GM12878 (cell line): ENCODE measurements around the gene HDAC9. TPM values are rescaled to one million over a fixed set of nuclear protein-coding genes. Genes with fewer than 3 reads are reported as not detected.

Source experiments
- ATAC-seq: fragments of 200-7000 bp; cut with Tn5 transposase; 3 replicates; pipeline ENCODE4 v1.9.1; 2020; ENCODE audit warnings: mild to moderate bottlenecking, moderate library complexity
- BruUV-seq: library from RNA; stranded (reverse); fragments of 400-500 nt; replicated peaks from 2 replicates; lab custom pipeline; 2021; lab: Mats Ljungman, UMichigan
- CTCF ChIA-PET: fragments of 300-600 bp; sonication (Branson Sonifier 250); formaldehyde crosslinking; extraction: SDS; loops from one replicate; lab custom pipeline; 2021; ENCODE audit warnings: inconsistent platforms; lab: Yijun Ruan, JAX
- POLR2A ChIA-PET: fragments of 350-600 bp; formaldehyde crosslinking; extraction: SDS; loops from one replicate; lab custom pipeline; 2021; ENCODE audit warnings: inconsistent platforms; lab: Charles Lee
- RAD21 ChIA-PET: fragments of 300-600 bp; sonication (Branson Sonifier 250); formaldehyde crosslinking; loops from one replicate; lab custom pipeline; 2023; ENCODE audit warnings: antibody characterized with exemption; ENCODE audit not compliant: unreplicated experiment; lab: Charles Lee
- SMC1A ChIA-PET: fragments of 300-600 bp; sonication (Branson Sonifier 250); formaldehyde crosslinking; loops from one replicate; lab custom pipeline; 2023; ENCODE audit not compliant: unreplicated experiment, uncharacterized antibody; lab: Charles Lee
- DNase-seq: peaks from one replicate; pipeline ENCODE4 v3.0.0-alpha.2; 2011; ENCODE audit warnings: low read depth, low spot score
- FAIRE-seq: peaks from 3 replicates; lab custom pipeline; 2011; peaks lifted over from hg19 to GRCh38; lab: Jason Lieb, UNC
- H2AFZ ChIP-seq: 2 replicates; pipeline ENCODE4 v1.6.0; 2011; ENCODE audit warnings: low read depth, low read length, control low read depth; ENCODE audit not compliant: control insufficient read depth
- H3K27ac ChIP-seq: 2 replicates; pipeline ENCODE4 v1.5.1; 2011; ENCODE audit warnings: control low read depth; ENCODE audit not compliant: control insufficient read depth, insufficient read depth
- H3K27me3 ChIP-seq, 2 experiments: replicated peaks in 1 of 2; 2 replicates each; pipeline versions ENCODE4 v1.6.0 to v1.6.1; 2011; ENCODE audit warnings: low read length in 1 of 2; ENCODE audit not compliant: control insufficient read depth in 2 of 2, insufficient read depth in 2 of 2
- H3K36me3 ChIP-seq, 2 experiments: 2 replicates each; pipeline ENCODE4 v1.5.1; 2011; ENCODE audit warnings: low read length in 1 of 2; ENCODE audit not compliant: control insufficient read depth in 2 of 2, insufficient read depth in 2 of 2
- H3K4me1 ChIP-seq: 2 replicates; pipeline ENCODE4 v1.6.1; 2011; ENCODE audit warnings: mild to moderate bottlenecking, low read length, moderate library complexity, mixed read lengths; ENCODE audit not compliant: control insufficient read depth, insufficient read depth
- H3K4me2 ChIP-seq: 2 replicates; pipeline ENCODE4 v1.6.0; 2011; ENCODE audit warnings: control low read depth; ENCODE audit not compliant: control insufficient read depth, insufficient read depth
- H3K4me3 ChIP-seq: fragments of 200-600 bp; sonication (generic); 2 replicates; pipeline ENCODE4 v1.5.1; 2016
- H3K79me2 ChIP-seq: 2 replicates; pipeline ENCODE4 v1.6.0; 2011; ENCODE audit warnings: low read length; ENCODE audit not compliant: control insufficient read depth, insufficient read depth
- H3K9ac ChIP-seq: 2 replicates; pipeline ENCODE4 v1.8.0; 2011; ENCODE audit warnings: low read length, control low read depth, mixed read lengths; ENCODE audit not compliant: control insufficient read depth, insufficient read depth
- H3K9me3 ChIP-seq: replicated peaks from 3 replicates; pipeline ENCODE4 v1.5.1; 2011; ENCODE audit warnings: mild to moderate bottlenecking, low read length; ENCODE audit not compliant: control insufficient read depth, insufficient read depth
- H4K20me1 ChIP-seq: 2 replicates; pipeline ENCODE4 v1.6.0; 2011; ENCODE audit not compliant: control insufficient read depth, insufficient read depth
- IKZF2 ChIP-seq, 2 experiments: fragments of 450-650 bp; IDR thresholded peaks; 2 replicates each; pipeline ENCODE4 v1.6.1; 2017; ENCODE audit warnings: mild to moderate bottlenecking in 2 of 2, moderate library complexity in 2 of 2
- KAT2A ChIP-seq: conservative IDR thresholded peaks from 2 replicates; pipeline ENCODE4 v1.6.1; 2011; ENCODE audit warnings: low read depth, low read length; ENCODE audit not compliant: control insufficient read depth
- MYB ChIP-seq: fragments of 150-350 bp; IDR thresholded peaks from 2 replicates; pipeline ENCODE4 v1.6.1; 2014; ENCODE audit warnings: mild to moderate bottlenecking, low read depth, low read length, borderline replicate concordance
- NFYB ChIP-seq: IDR thresholded peaks from 2 replicates; pipeline ENCODE4 v1.6.1; 2011; ENCODE audit warnings: low read depth, mild to moderate bottlenecking, low read length, improper control_type of control experiment, moderate library complexity; ENCODE audit not compliant: insufficient read depth
- POLR2AphosphoS5 ChIP-seq: IDR thresholded peaks from 2 replicates; pipeline ENCODE4 v1.6.1; 2011; ENCODE audit warnings: mild to moderate bottlenecking, low read length, inconsistent platforms
- SRF ChIP-seq, 2 experiments: IDR thresholded peaks; 2 replicates each; pipeline ENCODE4 v1.6.1; 2011; ENCODE audit warnings: low read depth in 2 of 2, low read length in 2 of 2, mild to moderate bottlenecking in 1 of 2, moderate library complexity in 1 of 2
- STAT1 ChIP-seq: fragments of 450-650 bp; conservative IDR thresholded peaks from 2 replicates; pipeline ENCODE4 v1.6.1; 2014; ENCODE audit warnings: antibody characterized with exemption, mild to moderate bottlenecking
- ZNF217 ChIP-seq: fragments of 450-650 bp; IDR thresholded peaks from 2 replicates; pipeline ENCODE4 v1.6.1; 2017; ENCODE audit warnings: antibody characterized with exemption, mild to moderate bottlenecking
- WGBS: methylation state at CpG from one replicate; pipeline ENCODE4 v1.1.6; 2016; ENCODE audit warnings: low lambda C conversion rate; ENCODE audit not compliant: insufficient replicate concordance, insufficient coverage; ENCODE audit errors: missing lambda C conversion rate; 5-methylcytosine and 5-hydroxymethylcytosine counted together
- in situ Hi-C: fragments of 300-500 bp; cut with MboI; formaldehyde crosslinking; loops from 9 replicates; pipeline ENCODE4 v1.14.3; 2018; ENCODE audit warnings: mixed read lengths
- intact Hi-C: fragments of 100-400 bp; cut with micrococcal nuclease; formaldehyde crosslinking; loops from one replicate; pipeline ENCODE4 v1.14.2; 2022; ENCODE audit not compliant: unreplicated experiment
- polyA plus RNA-seq, 11 experiments: library from polyadenylated mRNA; depleted of rRNA in 4 of 11; unstranded in 6 of 11; stranded (reverse) in 5 of 11; fragments of >200 nt; fragmentation: Nextera tagmentation in 4 of 11; fragmentation: Illumina TruSeq in 1 of 11; extraction: Ambion mirVana in 4 of 11; extraction: Trizol in 1 of 11; gene quantifications; 1 replicate in 1 of 11; 2 replicates in 10 of 11; pipeline versions ENCODE4 v1.2.1 to v1.2.3, GENCODE V29; 2011 to 2016; ENCODE audit warnings: inconsistent platforms in 2 of 11, missing spikeins in 2 of 11, low read depth in 1 of 11
- total RNA-seq, 4 experiments: library from RNA; depleted of rRNA in 3 of 4; stranded (reverse); fragments of >200 nt in 3 of 4; fragmentation: Illumina TruSeq in 1 of 4; extraction: Trizol in 1 of 4; gene quantifications; 2 replicates each; pipeline versions ENCODE4 v1.2.1 to v1.2.3, GENCODE V29; 2013 to 2021
- TF ChIP-seq, protein P1 (sequence below): fragments of 150-350 bp; IDR thresholded peaks from 2 replicates; pipeline ENCODE4 v1.6.1; 2014; ENCODE audit warnings: mild to moderate bottlenecking, low read depth, low read length
- TF ChIP-seq, protein P2 (sequence below): IDR thresholded peaks from 2 replicates; pipeline ENCODE4 v1.6.1; 2012; ENCODE audit warnings: low read depth, low read length, improper control_type of control experiment
- TF ChIP-seq, protein P3 (sequence below): fragments of 450-650 bp; IDR thresholded peaks from 2 replicates; pipeline ENCODE4 v1.6.1; 2017; ENCODE audit warnings: mild to moderate bottlenecking
- TF ChIP-seq, protein P4 (sequence below): IDR thresholded peaks from 2 replicates; pipeline ENCODE4 v1.6.1; 2011; ENCODE audit warnings: low read depth, mild to moderate bottlenecking, low read length, moderate library complexity, borderline replicate concordance; ENCODE audit errors: extremely low read depth
- TF ChIP-seq, protein P5 (sequence below): fragments of 450-650 bp; IDR thresholded peaks from 2 replicates; pipeline ENCODE4 v1.6.1; 2018; ENCODE audit warnings: borderline replicate concordance, mild to moderate bottlenecking; ENCODE audit not compliant: partially characterized antibody
- TF ChIP-seq, protein P6 (sequence below): fragments of 450-650 bp; IDR thresholded peaks from 2 replicates; pipeline ENCODE4 v1.6.1; 2014; ENCODE audit warnings: mild to moderate bottlenecking

HDAC9 gene
- total and polyA plus RNA-seq, 10 of the 15 experiments (the other 5 are each of a cell fraction or from before 2014, with no cell fraction given) = 0.73 to 12.8 (median 0.92) TPM

DNA sequence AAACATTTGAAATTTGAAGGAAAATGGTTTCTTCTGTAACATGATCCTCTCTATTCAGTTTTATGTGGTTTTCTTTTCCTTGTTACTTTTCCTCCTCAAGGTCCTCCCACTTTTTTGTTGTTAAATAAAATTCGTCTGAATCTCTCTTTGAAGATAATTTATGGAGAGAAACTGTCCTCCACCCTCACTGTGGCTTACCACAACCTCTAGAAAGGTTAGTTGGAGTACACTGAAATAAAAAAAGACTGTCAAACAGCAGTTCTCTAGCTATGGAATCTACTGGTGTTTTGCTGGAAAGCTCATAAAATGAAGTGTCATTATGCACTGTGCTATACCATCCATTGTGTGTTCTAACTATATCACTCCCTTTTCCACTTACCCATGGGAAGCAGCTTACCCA, 189.4 kb downstream of the HDAC9 start:
- Histone ChIP-seq H3K79me2 (no peaks in the 10 kb centered on the region), H3K4me3 (no peak overlapping the region), H3K9me3 (no peaks in the 10 kb centered on the region), H3K4me1 (no peaks in the 10 kb centered on the region), H4K20me1 (no peaks in the 10 kb centered on the region), H3K27me3 (no peaks in the 10 kb centered on the region), H2AFZ (no peak overlapping the region), H3K4me2 (no peak overlapping the region), H3K36me3 (no peaks in the 10 kb centered on the region), H3K9ac (no peak overlapping the region), H3K27ac (no peak overlapping the region)
- POLR2A ChIA-PET = no interaction called here
- SMC1A ChIA-PET = interaction anchor here (0.6 to 1.0 kb wide), 2 partner anchors 165 to 464 kb away, joined by 3 read pairs; no protein-coding TSS in a partner anchor
- DNase-seq = no peak
- RAD21 ChIA-PET = no interaction called here
- no peak for ATAC-seq
- 0% methylated on average over 1 of the region's 1 CpG for WGBS
- FAIRE-seq = no peak
- intact Hi-C loops (no loop called here), in situ Hi-C loops (no loop called here)
- BruUV-seq = no TSS peak
- CTCF ChIA-PET = interaction anchor here (1.0 kb wide), 1 partner anchor 8 kb away, joined by 3 read pairs; no protein-coding TSS in a partner anchor
- TF ChIP-seq, protein P1, sequence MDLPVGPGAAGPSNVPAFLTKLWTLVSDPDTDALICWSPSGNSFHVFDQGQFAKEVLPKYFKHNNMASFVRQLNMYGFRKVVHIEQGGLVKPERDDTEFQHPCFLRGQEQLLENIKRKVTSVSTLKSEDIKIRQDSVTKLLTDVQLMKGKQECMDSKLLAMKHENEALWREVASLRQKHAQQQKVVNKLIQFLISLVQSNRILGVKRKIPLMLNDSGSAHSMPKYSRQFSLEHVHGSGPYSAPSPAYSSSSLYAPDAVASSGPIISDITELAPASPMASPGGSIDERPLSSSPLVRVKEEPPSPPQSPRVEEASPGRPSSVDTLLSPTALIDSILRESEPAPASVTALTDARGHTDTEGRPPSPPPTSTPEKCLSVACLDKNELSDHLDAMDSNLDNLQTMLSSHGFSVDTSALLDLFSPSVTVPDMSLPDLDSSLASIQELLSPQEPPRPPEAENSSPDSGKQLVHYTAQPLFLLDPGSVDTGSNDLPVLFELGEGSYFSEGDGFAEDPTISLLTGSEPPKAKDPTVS = no peak
- TF ChIP-seq STAT1 (no peak), POLR2AphosphoS5 (no peak), ZNF217 (no peak), KAT2A (no peak), NFYB (no peak), IKZF2 (IDR thresholded peaks at IDR 0.05) (no peak), SRF (IDR thresholded peaks at IDR 0.05; ENCODE audit: low read depth in 2 of 2, low read length in 2 of 2) (no peak), MYB (no peak)
- TF ChIP-seq, protein P2, sequence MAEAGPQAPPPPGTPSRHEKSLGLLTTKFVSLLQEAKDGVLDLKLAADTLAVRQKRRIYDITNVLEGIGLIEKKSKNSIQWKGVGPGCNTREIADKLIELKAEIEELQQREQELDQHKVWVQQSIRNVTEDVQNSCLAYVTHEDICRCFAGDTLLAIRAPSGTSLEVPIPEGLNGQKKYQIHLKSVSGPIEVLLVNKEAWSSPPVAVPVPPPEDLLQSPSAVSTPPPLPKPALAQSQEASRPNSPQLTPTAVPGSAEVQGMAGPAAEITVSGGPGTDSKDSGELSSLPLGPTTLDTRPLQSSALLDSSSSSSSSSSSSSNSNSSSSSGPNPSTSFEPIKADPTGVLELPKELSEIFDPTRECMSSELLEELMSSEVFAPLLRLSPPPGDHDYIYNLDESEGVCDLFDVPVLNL = no peak
- TF ChIP-seq, protein P3, sequence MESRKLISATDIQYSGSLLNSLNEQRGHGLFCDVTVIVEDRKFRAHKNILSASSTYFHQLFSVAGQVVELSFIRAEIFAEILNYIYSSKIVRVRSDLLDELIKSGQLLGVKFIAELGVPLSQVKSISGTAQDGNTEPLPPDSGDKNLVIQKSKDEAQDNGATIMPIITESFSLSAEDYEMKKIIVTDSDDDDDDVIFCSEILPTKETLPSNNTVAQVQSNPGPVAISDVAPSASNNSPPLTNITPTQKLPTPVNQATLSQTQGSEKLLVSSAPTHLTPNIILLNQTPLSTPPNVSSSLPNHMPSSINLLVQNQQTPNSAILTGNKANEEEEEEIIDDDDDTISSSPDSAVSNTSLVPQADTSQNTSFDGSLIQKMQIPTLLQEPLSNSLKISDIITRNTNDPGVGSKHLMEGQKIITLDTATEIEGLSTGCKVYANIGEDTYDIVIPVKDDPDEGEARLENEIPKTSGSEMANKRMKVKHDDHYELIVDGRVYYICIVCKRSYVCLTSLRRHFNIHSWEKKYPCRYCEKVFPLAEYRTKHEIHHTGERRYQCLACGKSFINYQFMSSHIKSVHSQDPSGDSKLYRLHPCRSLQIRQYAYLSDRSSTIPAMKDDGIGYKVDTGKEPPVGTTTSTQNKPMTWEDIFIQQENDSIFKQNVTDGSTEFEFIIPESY = no peak
- TF ChIP-seq, protein P4, sequence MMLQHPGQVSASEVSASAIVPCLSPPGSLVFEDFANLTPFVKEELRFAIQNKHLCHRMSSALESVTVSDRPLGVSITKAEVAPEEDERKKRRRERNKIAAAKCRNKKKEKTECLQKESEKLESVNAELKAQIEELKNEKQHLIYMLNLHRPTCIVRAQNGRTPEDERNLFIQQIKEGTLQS = no peak
- TF ChIP-seq, protein P5, sequence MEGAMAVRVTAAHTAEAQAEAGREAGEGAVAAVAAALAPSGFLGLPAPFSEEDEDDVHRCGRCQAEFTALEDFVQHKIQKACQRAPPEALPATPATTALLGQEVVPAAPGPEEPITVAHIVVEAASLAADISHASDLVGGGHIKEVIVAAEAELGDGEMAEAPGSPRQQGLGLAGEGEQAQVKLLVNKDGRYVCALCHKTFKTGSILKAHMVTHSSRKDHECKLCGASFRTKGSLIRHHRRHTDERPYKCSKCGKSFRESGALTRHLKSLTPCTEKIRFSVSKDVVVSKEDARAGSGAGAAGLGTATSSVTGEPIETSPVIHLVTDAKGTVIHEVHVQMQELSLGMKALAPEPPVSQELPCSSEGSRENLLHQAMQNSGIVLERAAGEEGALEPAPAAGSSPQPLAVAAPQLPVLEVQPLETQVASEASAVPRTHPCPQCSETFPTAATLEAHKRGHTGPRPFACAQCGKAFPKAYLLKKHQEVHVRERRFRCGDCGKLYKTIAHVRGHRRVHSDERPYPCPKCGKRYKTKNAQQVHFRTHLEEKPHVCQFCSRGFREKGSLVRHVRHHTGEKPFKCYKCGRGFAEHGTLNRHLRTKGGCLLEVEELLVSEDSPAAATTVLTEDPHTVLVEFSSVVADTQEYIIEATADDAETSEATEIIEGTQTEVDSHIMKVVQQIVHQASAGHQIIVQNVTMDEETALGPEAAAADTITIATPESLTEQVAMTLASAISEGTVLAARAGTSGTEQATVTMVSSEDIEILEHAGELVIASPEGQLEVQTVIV = no peak
- TF ChIP-seq, protein P6, sequence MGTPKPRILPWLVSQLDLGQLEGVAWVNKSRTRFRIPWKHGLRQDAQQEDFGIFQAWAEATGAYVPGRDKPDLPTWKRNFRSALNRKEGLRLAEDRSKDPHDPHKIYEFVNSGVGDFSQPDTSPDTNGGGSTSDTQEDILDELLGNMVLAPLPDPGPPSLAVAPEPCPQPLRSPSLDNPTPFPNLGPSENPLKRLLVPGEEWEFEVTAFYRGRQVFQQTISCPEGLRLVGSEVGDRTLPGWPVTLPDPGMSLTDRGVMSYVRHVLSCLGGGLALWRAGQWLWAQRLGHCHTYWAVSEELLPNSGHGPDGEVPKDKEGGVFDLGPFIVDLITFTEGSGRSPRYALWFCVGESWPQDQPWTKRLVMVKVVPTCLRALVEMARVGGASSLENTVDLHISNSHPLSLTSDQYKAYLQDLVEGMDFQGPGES = no peak
